Measurements from ENCODE around the gene DMKN. TPM values are rescaled to one million over a fixed set of nuclear protein-coding genes. Genes with fewer than 3 reads are reported as not detected.

DMKN gene
- total RNA-seq, 1 donor from 2014 or later = 161 TPM

DNA sequence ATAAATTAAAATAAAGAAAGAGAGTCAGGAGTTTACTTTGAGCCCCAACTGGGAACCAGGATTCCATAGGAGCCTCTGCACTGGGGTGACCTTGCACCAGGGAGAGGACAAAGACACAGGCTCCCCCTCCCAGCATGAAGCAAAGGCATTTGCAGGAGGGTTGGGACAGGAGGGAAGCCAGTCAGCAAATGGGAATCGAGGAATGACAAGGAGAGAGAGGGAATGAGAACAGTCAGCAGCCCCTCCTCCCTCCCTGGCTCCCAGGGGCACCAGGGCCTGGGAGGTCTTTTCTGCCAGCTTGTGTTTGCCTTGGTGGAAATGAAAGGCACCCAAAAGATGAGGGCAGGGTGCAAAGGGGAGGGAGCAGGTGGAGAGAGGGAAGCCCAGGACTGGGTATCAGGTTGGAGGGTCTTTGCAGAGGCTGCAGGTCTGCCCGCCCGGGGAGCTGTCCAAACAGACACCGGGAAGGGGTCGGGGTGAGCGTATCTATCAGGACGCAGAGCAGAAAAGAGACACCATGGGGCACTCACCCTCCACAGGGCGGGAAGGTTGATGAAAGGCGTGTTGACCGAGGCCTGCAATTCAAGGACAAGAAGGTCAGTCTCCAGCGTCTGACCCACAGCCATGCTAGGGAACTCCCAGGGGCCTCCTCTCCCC is 10.9 kb upstream of the DMKN start:
- Mint-ChIP-seq H3K4me1 (no peaks in the 10 kb centered on the region), H3K27ac (no peak overlapping the region), H3K4me3 (no peak overlapping the region), H3K9me3 (no peaks in the 10 kb centered on the region), H3K36me3 (no peaks in the 10 kb centered on the region), H3K27me3 (ENCODE audit: low read depth) (peaks cover 39% of the 10 kb centered on the region)
- no peak for DNase-seq (ENCODE audit: low spot score in 2 of 2, unreplicated experiment in 2 of 2)
- TF ChIP-seq, protein P1, sequence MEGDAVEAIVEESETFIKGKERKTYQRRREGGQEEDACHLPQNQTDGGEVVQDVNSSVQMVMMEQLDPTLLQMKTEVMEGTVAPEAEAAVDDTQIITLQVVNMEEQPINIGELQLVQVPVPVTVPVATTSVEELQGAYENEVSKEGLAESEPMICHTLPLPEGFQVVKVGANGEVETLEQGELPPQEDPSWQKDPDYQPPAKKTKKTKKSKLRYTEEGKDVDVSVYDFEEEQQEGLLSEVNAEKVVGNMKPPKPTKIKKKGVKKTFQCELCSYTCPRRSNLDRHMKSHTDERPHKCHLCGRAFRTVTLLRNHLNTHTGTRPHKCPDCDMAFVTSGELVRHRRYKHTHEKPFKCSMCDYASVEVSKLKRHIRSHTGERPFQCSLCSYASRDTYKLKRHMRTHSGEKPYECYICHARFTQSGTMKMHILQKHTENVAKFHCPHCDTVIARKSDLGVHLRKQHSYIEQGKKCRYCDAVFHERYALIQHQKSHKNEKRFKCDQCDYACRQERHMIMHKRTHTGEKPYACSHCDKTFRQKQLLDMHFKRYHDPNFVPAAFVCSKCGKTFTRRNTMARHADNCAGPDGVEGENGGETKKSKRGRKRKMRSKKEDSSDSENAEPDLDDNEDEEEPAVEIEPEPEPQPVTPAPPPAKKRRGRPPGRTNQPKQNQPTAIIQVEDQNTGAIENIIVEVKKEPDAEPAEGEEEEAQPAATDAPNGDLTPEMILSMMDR (IDR thresholded peaks at IDR 0.05; ENCODE audit: unreplicated experiment) = no peak

DNA sequence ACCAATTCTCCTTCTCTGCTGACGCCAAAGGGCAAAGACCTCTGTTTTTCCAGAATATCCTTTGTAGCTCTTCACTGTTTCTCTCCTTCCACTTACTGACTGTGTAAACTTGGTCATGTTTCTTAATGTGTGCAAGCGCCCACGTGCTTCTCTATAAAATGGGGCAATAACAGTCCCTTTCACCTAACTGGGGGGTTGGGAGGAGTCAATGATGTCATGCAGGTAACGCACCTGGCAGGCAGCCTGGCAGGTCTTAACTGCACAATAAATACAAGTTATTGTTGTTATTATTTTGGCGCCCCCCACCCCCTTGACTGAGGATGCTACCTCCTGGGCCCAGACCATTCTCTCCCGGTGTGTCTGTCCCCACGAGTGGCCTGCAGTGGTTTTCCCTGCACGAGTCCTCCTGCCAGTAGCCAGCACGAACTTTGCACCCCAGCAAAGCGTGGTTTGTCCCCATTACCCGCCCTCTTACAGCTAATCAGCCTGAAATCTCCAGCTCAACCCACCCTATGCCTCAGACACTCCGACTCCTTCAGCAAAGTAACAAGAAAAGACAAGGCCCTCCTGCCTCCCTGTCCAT is 9.4 kb upstream of the DMKN start:
- TF ChIP-seq, protein P1 (IDR thresholded peaks at IDR 0.05; ENCODE audit: unreplicated experiment) = no peak
- no peak for DNase-seq (ENCODE audit: low spot score in 2 of 2, unreplicated experiment in 2 of 2)
- no peaks in the 10 kb centered on the region for H3K9me3 Mint-ChIP-seq
- no peak overlapping the region for H3K27ac Mint-ChIP-seq
- H3K4me1 Mint-ChIP-seq = no peaks in the 10 kb centered on the region
- H3K27me3 Mint-ChIP-seq (ENCODE audit: low read depth) = peaks cover 30% of the 10 kb centered on the region
- no peaks in the 10 kb centered on the region for H3K36me3 Mint-ChIP-seq
- no peak overlapping the region for H3K4me3 Mint-ChIP-seq

GRCh38 chr19:35521124-35521743 is 7.8 kb upstream of the DMKN start:
- H3K27ac Mint-ChIP-seq = no peak overlapping the region
- no peaks in the 10 kb centered on the region for H3K4me1 Mint-ChIP-seq
- no peaks in the 10 kb centered on the region for H3K9me3 Mint-ChIP-seq
- no peaks in the 10 kb centered on the region for H3K36me3 Mint-ChIP-seq
- TF ChIP-seq, protein P1 (IDR thresholded peaks at IDR 0.05; ENCODE audit: unreplicated experiment) = no peak
- no peak for DNase-seq (ENCODE audit: low spot score in 2 of 2, unreplicated experiment in 2 of 2)
- peaks cover 24% of the 10 kb centered on the region for H3K27me3 Mint-ChIP-seq (ENCODE audit: low read depth)
- no peak overlapping the region for H3K4me3 Mint-ChIP-seq

DNA sequence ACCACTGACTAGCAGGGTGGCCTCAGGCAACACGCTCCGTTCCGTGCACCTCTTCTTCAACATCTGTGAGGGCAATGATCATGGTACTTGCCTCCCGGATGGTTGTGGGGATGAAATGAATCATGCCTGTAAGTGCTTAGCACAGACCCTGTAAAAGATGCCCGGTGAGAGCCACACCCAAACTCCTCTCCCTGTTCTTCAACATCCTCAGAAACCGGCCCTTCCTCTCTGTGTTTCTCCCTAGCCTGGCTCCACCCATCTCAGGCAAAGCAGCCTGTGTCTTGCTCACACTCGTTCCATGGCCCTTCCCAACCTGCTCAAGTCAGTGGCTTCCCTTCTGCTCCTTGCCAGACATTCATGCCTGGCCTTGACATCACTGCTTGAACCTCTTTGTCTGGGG is 5.8 kb upstream of the DMKN start:
- Mint-ChIP-seq H3K4me3 (no peak overlapping the region), H3K4me1 (no peaks in the 10 kb centered on the region), H3K36me3 (no peaks in the 10 kb centered on the region), H3K9me3 (no peaks in the 10 kb centered on the region), H3K27ac (no peak overlapping the region), H3K27me3 (ENCODE audit: low read depth) (peaks cover 14% of the 10 kb centered on the region)
- DNase-seq (ENCODE audit: low spot score in 2 of 2, unreplicated experiment in 2 of 2) = no peak
- TF ChIP-seq, protein P1 (IDR thresholded peaks at IDR 0.05; ENCODE audit: unreplicated experiment) = no peak

DNA sequence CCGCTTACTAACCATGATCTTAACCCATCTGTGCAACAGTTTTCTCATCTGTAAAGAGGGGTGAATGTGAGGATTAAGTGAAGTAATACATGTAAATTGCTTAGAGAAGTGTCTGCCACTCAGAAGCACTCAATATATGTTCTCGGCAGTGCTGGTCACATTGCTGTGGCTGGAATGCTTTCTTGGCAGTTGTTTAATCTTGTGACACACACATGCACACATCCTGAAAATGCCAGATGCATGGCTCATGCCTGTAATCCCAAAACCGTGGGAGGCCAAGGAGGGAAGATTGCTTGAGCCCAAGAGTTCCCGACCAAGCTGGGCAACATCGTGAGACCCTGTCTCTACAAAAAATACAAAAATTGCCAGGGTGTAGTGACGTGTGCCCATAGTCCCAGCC is 4.9 kb upstream of the DMKN start:
- peaks cover 16% of the 10 kb centered on the region for H3K27me3 Mint-ChIP-seq (ENCODE audit: low read depth)
- no peaks in the 10 kb centered on the region for H3K36me3 Mint-ChIP-seq
- H3K27ac Mint-ChIP-seq = no peak overlapping the region
- DNase-seq (ENCODE audit: low spot score in 2 of 2, unreplicated experiment in 2 of 2) = no peak
- H3K9me3 Mint-ChIP-seq = no peaks in the 10 kb centered on the region
- H3K4me3 Mint-ChIP-seq = no peak overlapping the region
- TF ChIP-seq, protein P1 (IDR thresholded peaks at IDR 0.05; ENCODE audit: unreplicated experiment) = no peak
- H3K4me1 Mint-ChIP-seq = no peaks in the 10 kb centered on the region

Data from mesothelial cell of epicardium (in vitro differentiated cells).